Dermis microvascular lymphatic vessel endothelial cell (primary cell): ENCODE measurements around the gene PDGFB. TPM values are rescaled to one million over a fixed set of nuclear protein-coding genes. Genes with fewer than 3 reads are reported as not detected.

Experiments used
- DNase-seq, 2 donors: peaks; one replicate each; pipeline versions ENCODE4 v3.0.0 to v3.0.0-alpha.2; 2010; ENCODE audit warnings: low read depth in 2 of 2
- total RNA-seq: library from RNA; depleted of rRNA; stranded (reverse); fragments of >200 nt; gene quantifications from 2 replicates; pipeline ENCODE4 v1.2.1, GENCODE V29; 2014

Gene PDGFB
- 22.6 and 47.0 TPM in 2 replicates for total RNA-seq

DNA sequence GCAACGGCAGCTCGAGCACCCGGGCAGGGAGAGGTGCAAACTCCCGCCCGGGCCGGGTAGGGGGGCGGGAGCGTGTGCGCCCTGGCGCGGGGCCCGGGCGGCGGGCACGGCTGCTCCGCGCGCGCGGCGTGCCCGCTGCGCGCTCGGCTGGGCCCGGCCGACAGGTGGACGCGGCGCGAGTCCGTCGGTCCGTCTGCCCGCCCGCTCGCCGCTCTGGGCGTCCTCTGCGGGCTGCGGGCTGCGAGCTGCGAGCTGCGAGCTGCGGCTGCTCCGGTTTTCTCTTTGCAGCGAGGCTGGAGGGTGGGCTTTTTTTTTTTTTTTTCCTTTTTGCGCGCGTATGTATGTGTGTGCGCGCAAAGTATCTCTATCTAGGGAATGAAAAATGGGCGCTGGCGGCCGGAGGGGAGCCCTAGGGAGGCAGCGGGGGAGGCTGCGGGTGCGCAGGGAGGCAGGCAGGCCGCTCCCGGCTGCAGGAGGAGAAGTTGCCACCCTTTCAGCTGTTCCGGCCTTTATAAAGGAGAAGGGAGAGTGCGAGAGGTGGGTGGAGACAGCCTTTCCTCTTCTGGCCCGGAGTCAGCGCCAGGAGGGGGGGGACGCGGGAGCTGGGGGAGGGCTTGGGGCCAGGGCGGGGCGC lies at the start of gene PDGFB:
Gene PDGFB (minus strand): TSS at position 487 of the 634 bp plus-strand sequence. CDS start 1,019 bp downstream, outside the sequence.
- peak; percentile 71 to 82 for DNase-seq

DNA sequence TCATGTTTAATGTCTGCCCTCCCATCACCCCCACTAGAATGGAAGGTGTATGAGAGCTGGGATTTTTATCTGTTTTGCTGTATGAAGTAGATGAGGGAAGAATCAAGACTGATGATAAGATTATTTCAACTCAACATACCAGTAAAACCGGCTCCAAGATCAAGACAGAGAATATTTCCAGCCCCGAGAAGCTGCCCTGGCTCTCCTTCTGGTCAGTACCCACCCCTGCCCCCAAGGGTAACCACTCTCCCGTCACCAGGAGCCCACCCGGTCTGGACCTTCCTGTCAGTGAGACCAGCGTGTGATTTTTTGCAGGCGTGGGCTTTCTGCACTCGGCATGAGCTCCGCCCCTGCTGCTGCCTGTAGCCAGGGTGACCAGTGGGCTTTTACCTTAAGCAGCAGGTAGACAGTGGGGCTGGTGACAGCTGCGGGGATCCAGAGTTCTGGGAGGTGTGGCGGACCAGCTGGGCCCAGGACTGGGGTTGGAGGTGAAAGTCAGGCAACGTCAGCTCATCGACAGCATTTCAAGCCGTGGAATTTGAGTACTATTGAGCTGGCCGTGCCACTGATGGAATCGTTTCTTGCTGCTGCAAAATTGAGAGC lies 49.1 kb upstream of the PDGFB start:
- DNase-seq, result no peak

DNA sequence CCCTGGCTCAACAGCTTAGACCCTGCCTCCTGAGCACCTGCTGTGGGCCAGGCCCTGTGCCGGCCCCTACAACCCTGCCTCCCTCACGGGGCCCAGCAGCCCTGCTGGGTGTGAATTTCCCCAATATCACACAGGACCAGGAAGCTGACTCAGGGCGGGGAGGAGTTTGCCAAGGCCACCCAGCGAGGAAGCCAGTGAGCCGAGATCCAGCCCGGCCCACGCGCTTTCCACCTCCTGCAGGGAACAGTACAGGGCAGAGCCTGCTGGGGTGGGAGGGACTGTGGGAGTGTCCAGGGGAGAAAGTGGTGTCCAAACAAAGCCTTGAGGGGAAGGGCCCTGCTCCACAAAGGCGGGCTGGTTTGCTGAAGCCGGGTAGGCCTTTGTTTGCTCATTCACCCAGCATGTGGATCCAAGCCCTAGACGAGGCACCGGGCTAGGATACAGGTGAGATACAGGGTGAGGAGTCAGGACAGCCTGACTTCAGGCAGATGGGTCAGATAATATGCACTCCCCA lies 47.8 kb upstream of the PDGFB start:
- peak; percentile 85 to 96 for DNase-seq

DNA sequence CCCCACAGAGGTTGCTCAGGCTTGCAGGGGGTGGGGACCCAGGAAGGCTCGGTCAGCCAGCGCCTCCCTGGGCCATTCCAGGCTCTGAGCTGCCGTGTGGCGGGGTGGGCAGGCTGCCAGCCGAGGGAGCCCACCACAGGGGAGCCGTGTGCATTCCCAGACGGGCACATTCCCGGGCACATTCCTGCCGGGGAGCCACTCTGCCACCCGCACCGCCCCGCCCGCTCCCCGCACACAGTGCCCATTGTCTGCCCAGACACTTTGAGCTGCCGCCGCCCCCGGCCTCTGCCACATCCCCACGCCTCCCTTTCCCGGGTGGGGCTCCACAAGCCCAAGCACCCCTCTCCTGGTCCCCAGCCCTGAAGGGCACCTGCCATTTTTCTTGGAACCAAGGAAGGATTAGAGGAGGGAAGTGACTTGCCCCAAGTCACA lies 47.3 kb upstream of the PDGFB start:
- DNase-seq, result no peak

DNA sequence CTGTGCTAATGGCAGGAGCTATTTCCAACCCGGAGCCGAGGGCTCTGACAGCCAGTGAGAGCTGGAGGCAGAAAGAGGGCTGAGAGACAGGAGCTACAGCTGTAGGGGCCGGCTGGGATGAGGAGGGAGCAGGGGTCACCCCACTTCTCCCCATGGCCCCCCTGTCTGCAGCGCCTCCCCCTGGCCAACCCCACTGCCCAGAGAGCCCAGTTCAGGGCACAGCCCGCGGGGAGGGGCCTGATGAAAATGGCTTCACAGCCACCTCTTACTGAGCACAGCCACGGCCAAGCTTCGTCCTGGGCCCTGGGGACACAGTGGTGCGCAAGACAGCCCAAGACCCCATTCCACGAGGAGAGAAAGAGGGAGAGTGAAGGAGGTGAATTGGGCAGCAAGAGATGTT lies 46.7 kb upstream of the PDGFB start:
- no peak for DNase-seq

DNA sequence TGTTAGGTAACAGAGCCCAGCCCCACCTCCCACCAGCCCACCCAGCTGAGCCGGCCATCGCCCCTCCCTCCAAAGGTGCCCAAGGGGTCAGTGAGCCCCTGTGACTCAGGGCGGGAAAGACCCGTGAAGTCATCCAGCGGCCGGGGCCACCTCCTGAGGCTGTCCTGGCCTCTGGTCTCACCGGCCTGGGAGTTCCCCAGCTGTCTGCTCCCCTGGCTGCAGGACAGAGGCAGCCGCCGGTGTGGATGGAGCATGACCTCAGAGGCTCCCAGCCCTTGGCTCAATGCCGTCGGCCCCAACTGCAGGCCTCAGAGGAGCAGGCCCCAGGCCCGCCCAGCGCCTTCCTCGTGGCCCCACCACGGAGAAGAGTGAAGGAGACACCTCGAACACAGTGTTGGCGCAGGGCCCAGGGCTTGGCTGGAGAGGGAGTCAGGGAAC lies 46.0 kb upstream of the PDGFB start:
- peak; percentile 43 to 87 for DNase-seq

DNA sequence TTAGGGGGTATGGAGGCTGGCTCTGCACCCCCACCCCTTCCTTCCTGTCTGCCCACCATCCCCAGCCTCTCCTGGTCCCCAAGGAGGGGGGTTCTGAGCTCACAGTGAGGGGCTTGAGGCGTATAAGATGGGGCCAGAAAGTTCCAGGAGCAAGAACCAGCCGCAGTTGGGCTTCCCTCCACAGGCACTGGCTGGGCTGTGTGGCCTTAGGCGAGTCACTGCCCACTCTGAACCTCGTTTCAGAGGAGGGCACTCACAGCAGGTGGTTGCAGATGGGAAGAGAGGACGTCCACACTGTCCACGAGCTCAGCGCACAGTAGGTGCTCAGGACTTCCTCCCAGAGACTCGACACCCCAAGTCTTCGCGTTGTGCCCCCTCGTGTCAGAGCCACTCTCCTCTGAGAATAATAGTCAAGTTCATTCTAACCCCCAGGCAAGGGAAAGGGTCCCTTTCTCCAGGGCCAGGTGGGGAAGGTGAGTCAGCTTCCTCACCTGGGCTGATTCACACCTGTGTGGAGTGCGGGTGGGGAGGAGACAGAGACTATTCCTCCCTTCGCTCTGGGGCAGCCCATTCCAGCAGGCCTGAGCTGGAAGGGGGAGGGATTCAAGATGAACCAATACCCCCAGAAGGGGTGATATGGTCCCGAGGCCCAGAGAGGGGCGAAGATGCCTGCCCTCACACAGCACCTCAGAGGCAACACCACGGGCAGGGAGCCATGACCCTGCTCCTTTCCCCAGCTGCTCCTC lies 45.4 kb upstream of the PDGFB start:
- DNase-seq, result no peak

DNA sequence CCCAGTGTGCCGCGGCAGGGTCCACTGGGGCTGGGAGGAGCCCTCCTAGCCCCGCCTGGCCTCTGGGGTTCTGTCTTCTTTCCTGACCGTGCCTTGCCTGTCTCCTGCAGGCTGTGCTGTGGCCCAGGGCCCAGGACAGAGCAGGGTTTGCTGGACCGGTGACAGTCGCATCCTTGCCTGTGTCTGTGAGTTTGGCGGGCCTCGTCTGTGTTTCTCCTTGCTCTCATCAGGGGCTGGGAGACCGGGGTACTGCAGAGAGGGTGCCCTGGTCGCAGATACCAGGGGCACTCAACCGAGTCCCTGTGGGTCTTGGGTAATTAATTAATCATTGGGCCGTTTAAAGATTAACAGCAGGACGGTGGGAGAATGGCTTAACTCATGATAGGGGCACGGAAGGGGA lies 44.8 kb upstream of the PDGFB start:
- DNase-seq, result no peak

DNA sequence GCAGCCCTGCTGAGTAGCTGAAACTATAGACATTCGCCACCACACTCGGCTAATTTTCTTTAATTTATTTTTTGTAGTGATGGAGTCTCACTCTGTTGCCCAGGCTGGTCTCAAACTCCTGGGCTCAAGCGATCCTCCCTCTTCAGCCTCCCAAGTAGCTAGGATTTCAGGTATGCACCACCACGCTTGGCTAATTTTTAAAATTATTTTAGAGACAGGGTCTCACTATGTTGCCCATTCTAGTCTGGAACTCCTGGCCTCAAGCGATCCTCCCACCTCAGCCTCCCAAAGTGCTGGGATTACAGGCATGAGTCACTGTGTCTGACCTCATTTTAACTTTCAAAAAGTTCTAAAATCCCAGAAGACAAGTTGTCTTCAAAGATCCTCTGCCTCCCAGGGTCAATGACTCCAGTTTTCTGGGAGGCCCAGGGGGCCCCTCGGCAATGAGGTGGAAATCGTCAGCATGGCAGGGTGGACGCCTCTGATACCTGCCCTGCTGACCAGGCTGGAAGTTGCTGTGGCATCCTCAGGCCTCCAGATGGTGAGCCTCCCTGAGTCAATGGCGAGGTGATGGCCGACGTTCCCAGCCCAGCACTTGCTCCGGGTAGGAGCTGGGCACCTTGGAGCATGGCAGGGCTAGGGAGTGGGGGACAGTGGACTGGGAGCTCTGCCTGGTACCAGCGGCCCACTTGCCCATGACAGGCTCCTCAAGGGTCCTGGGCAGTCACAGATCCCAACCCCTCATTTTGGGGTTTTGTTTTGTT lies 43.5 kb upstream of the PDGFB start:
- DNase-seq, result no peak

DNA sequence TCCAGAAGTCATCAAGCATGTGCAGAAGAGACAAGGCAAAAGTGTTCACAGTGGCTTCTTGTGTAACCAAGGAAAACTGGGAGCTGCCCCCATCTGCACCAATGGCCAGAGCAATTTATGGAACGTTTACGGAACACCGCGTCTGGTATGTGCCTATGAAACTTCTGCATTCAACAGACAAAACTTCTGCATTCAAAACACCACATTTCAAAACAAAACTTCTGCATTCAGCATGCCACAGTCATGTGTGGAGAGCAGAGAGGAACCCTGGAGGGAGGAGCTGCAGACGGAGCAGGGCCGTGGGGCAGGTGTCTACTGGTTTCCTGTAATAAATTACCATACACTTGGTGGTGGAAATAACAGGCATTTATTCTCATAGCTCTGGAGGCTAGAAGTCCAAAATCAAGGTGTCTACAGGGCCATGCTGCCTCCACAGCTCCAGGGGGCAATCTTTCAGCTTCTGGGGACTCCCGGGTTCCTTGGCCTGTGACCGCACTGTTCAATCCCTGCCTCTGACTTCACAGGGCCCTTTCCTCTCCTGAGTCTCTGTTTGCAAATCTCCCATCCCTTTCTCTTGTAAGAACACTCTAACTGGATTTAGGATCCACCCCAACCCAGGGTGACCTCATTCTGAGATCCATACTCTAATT lies 42.4 kb upstream of the PDGFB start:
- DNase-seq, result peak in 1 of 2 donors; percentile 44

DNA sequence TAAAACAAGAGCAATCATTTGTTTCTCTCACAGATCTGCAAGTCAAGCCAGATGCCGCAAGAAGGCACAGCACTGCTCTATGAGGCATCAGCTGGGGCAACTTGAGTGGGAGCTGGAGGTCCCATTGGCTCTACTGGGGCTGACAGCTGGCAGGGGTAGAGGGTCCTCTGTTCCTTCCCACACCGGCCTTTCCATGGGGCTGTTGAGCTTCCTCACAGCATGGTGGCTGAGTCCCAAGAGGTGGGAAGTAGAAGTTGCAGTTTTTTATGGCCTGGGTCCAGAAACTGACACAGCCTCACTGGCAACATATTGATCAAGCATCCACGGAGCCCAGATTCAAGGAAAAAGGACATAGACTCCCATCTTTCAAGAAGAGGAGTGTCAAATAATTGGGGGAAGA lies 40.2 kb upstream of the PDGFB start:
- no peak for DNase-seq

DNA sequence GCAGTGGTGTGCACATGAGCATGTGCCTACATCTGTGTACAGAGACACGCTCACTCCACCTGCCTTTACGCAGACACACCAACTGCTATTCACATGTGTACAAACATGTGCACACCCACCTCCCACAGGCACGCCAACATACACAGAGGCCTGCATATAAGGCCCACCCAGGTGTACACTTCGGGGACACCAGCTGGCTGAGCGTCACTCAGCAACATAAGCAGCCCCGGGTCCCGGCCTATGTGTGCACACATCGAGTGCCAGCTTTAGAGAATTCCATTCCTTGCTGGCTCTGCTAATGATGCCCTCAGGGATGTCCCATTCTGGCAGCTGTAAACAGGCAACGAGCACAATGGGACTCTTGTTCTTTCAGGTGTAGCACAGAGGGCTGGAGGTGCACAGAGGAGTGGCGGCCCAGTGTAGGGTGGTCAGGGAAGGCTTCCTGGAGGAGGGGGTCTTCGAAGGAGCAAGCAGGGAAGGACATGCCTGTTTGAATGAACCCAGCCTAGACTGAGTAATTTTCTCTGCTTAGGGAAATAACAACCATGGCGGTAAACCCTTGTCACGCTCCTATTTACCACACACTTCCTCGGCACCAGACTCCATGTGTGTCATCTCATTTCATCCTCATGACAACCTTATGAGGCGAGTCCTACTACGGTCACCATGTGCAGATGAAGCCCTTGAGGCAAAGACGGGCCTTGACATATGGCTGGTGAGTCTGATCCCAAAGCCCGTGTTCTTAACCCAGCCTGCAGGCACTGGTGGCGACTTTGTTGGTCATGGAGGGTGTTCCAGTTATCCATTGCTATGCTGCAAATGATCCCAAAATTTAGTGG lies 39.6 kb upstream of the PDGFB start:
- DNase-seq, result no peak

DNA sequence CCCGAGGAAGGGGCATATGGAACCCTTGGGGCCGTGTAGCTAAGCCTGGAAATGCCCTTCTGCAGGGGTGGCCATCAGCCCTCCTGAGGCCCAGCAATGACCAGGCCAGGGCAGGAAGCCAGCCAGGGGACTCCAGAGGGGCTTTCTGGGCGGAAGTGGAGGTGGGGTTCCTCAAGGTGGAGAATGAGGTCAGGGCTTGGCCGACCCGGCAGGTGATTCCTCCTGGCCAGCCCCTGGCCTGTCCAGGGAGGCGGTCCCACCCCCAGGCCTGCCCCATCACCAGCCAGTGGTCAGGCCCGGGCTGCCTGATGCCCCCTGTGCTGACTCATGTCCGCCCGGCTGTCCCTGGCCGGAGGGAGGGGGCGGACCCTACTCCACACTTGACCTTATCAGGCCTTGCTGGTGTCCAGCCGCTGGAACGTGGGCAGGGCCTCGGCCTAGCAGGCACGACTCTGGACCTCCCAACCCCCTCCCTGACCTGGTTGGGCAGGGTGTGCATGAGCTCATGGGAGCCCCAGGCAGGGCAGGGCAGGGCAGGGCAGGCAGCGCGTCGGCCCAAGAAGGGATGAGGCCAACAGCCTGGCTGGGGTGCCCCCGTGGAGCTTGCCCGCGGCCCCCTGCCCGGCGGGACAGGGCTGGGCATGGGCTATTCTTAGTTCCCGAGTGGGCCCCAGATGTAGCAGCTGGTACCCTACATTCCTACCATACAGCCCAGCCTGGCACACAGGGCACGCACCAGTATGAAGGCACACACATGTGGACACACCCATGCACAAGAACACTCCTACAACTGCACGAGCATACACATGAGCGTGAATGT lies 38.8 kb upstream of the PDGFB start:
- DNase-seq, result peak; percentile 53 to 90

DNA sequence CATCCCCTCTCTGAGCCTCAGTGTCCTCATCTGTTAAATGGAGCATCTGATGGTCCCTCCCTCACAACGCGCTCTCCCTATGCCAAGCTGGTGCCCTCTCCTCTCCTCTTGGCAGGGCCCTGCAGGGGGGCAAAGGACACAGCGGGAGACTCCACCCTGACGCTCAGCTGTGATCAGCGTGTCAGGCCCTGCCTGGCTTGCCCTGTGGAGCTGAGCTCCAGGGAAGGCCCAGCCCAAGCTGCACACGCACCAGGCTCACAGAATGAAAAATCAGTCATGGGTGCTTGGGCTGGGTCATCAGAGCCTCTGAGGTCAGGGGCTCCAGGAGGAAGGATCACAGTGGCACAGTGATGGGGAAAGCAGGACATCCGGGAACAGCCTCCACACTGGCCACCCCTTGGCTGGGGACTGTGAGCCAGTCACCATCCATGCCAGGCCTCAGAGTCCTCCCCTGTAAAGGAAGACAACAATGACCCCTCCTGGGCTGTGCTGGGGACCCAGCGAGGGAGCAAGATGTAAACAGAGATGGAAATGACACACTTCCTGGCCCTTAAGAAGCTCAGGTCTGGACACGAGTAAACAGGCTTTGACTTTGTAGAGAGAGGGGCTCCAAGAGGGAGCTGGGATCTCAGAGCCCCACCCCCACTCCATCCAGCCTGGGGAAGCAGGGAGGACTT lies 38.0 kb upstream of the PDGFB start:
- DNase-seq, result peak in 1 of 2 donors; percentile 87

DNA sequence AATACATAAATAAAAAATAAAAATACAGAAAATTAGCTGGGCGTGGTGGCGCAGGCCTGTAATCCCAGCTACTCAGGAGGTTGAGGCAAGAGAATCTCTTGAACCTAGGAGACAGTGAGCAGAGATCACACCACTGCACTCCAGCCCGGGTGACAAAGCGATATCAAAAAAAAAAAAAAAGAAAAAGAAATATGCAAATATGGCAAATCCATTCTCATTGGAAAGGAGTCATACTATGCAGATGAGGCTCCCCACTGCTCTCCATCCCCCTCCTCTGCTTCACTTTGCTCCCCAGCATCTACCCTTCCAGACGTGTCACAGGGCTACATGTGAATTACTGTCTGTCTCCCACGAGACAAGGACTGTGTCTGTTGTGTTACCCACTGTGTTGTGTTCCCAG lies 36.3 kb upstream of the PDGFB start:
- no peak for DNase-seq

DNA sequence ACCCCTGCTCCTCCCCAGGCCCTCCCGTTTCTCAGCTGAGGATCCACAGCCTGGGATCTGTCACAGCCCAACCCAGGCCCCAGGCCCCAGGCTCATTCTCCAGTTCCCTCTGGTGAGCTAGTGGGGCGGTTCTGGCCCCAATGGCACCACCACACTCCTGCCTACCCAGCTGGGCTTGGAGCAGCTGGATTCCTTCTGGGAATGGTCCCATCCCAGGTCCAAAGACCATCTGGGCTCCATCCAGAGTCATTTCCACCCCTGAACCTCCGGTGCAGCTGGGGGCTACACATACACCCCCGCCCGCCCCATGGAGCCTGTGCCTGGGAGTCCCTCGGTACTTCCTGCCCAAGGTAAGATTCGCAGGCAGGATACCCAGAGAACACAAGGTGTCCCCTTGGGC lies 35.5 kb upstream of the PDGFB start:
- no peak for DNase-seq

DNA sequence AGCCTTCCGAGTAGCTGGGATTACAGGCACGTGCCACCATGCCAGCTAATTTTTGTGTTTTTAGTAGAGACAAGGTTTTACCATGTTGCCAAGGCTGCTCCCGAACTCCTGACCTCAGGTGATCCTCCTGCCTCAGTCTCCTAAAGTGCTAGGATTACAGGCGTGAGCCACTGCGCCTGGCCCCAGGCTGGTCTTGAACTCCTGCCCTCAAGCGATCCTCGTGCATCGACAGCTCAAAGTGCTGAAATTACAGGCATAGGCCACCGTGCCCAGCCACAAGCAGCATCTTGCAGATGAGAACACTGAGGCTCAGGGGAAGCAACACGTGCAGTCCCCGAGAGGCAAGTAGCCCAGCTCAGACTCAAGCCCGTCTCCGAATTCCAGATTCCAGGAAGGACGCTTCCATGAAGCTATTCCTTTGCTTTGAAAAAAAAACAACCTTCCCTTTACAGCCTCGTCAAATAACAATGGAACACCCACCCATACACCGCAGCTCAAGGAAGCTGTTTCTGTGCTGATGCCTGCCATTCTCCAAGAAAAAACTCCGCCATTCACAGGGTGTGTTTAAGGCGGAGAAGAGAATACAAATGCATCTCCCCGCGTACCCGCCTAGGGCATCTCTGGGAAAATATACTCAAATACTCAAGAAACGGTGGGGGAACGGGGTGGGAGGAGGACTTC lies 34.5 kb upstream of the PDGFB start:
- peak in 1 of 2 donors; percentile 36 for DNase-seq

DNA sequence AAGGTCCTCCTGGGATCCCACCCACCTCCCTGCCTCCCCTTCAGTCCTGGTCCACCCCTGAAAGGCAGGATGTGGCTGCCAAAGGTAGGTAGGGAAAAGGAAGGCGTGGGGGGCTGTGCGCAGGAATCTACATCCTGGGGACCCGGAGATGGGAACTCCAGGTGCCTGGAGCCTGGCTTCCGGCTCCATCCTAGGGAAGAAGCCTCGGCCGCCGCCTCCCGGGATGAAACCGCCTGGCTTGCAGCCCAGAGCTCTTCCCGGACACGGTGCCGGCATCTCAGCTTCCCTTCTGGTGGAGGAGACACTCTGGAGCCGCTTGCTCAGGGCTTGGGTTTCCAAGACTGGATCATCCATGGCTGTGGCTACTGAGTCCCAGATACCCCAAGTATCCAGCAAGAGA lies 33.3 kb upstream of the PDGFB start:
- DNase-seq, result no peak
